HepG2 (cell line): Measurements from ENCODE around the gene TBC1D21. TPM values are rescaled to one million over a fixed set of nuclear protein-coding genes. Genes with fewer than 3 reads are reported as not detected.

Source experiments
- ATAC-seq: fragments of 200-7000 bp; cut with Tn5 transposase; 3 replicates; pipeline ENCODE4 v1.9.1; 2020; ENCODE audit warnings: mild to moderate bottlenecking, moderate library complexity
- BruUV-seq: library from RNA; stranded (reverse); fragments of 400-500 nt; replicated peaks from 2 replicates; lab custom pipeline; 2021; lab: Mats Ljungman, UMichigan
- CTCF ChIA-PET: fragments of 300-600 bp; formaldehyde crosslinking; extraction: SDS; loops from one replicate; lab custom pipeline; 2021; ENCODE audit warnings: low total read pairs, inconsistent platforms, low intra/inter-chr PET ratio; lab: Yijun Ruan, JAX
- POLR2A ChIA-PET: fragments of 350-600 bp; sonication (Branson Sonifier 250); formaldehyde crosslinking; loops from one replicate; lab custom pipeline; 2020; ENCODE audit warnings: antibody characterized with exemption, inconsistent platforms; lab: Yijun Ruan, JAX
- DNase-seq: peaks from one replicate; pipeline ENCODE4 v3.0.0-alpha.2; 2015; ENCODE audit warnings: low spot score
- FAIRE-seq: peaks from 3 replicates; lab custom pipeline; 2011; peaks lifted over from hg19 to GRCh38; lab: Jason Lieb, UNC
- H2AFZ ChIP-seq: one replicate; pipeline ENCODE4 v1.6.1; 2011; ENCODE audit warnings: low read length, inconsistent platforms
- H3K27ac ChIP-seq: fragments of 300-600 bp; 3 replicates; pipeline ENCODE4 v1.8.0; 2011; ENCODE audit warnings: mixed run types, mild to moderate bottlenecking, mixed read lengths, low read length, inconsistent platforms; ENCODE audit not compliant: insufficient read depth; ENCODE audit errors: extremely low read length
- H3K27me3 ChIP-seq, 2 experiments: fragments of 200-600 bp in 1 of 2; 2 replicates in 1 of 2; 3 replicates in 1 of 2; pipeline versions ENCODE4 v1.6.0 to v1.8.0; 2011; ENCODE audit warnings: low read length in 2 of 2, mild to moderate bottlenecking in 2 of 2, moderate library complexity in 2 of 2, inconsistent platforms in 1 of 2; ENCODE audit not compliant: insufficient read depth in 2 of 2, control insufficient read depth in 1 of 2
- H3K36me3 ChIP-seq, 2 experiments: fragments of 200-600 bp in 1 of 2; replicated peaks in 1 of 2; 2 replicates in 1 of 2; 3 replicates in 1 of 2; pipeline versions ENCODE4 v1.5.1 to v1.8.0; 2011; ENCODE audit warnings: low read length in 2 of 2, inconsistent platforms in 1 of 2; ENCODE audit not compliant: insufficient read depth in 2 of 2, control insufficient read depth in 1 of 2
- H3K4me1 ChIP-seq: 2 replicates; pipeline ENCODE4 v1.5.1; 2012; ENCODE audit warnings: low read length, inconsistent platforms; ENCODE audit not compliant: insufficient read depth
- H3K4me2 ChIP-seq: 2 replicates; pipeline ENCODE4 v1.6.0; 2011; ENCODE audit warnings: low read depth, low read length, inconsistent platforms
- H3K4me3 ChIP-seq, 3 experiments: fragments of 200-600 bp in 1 of 3; sonication (generic), shearing (Covaris generic) in 1 of 3; replicated peaks in 1 of 3; 2 replicates each; pipeline ENCODE4 v1.5.1; 2011 to 2016; ENCODE audit warnings: low read length in 3 of 3, inconsistent platforms in 2 of 3, low read depth in 2 of 3, mild to moderate bottlenecking in 2 of 3, control low read depth in 1 of 3, mixed read lengths in 1 of 3; ENCODE audit not compliant: insufficient read depth in 1 of 3
- H3K79me2 ChIP-seq: one replicate; pipeline ENCODE4 v1.6.1; 2011; ENCODE audit warnings: low read length, inconsistent platforms; ENCODE audit not compliant: insufficient read depth
- H3K9ac ChIP-seq: 2 replicates; pipeline ENCODE4 v1.6.0; 2011; ENCODE audit warnings: mild to moderate bottlenecking, low read depth, low read length, inconsistent platforms; ENCODE audit not compliant: insufficient read depth
- H3K9me3 ChIP-seq: 2 replicates; pipeline ENCODE4 v1.5.1; 2012; ENCODE audit warnings: mild to moderate bottlenecking, low read length
- H4K20me1 ChIP-seq: 2 replicates; pipeline ENCODE4 v1.6.0; 2011; ENCODE audit warnings: inconsistent platforms, mild to moderate bottlenecking, low read length, moderate library complexity; ENCODE audit not compliant: insufficient read depth
- NR1H2 ChIP-seq: sonication (generic); formaldehyde crosslinking; IDR thresholded peaks from 2 replicates; pipeline ENCODE4 v1.8.1; 2022; ENCODE audit warnings: low read depth, missing genetic modification reagents, borderline replicate concordance
- ZNF350 ChIP-seq: sonication (generic); formaldehyde crosslinking; IDR thresholded peaks from 2 replicates; pipeline ENCODE4 v1.4.0; 2020; ENCODE audit warnings: mild to moderate bottlenecking, low read depth, missing genetic modification reagents, borderline replicate concordance
- ZNF460 ChIP-seq: sonication (generic); formaldehyde crosslinking; IDR thresholded peaks from 2 replicates; pipeline ENCODE4 v1.5.1; 2020; ENCODE audit warnings: missing genetic modification reagents, mild to moderate bottlenecking, borderline replicate concordance
- ZNF562 ChIP-seq: sonication (generic); formaldehyde crosslinking; IDR thresholded peaks from 2 replicates; pipeline ENCODE4 v1.8.0; 2022; ENCODE audit warnings: missing genetic modification reagents, borderline replicate concordance
- ZNF780A ChIP-seq: sonication (generic); formaldehyde crosslinking; IDR thresholded peaks from 2 replicates; pipeline ENCODE4 v1.8.0; 2022; ENCODE audit warnings: mild to moderate bottlenecking, missing genetic modification reagents, moderate library complexity
- WGBS: methylation state at CpG from one replicate; pipeline ENCODE4 v1.1.6; 2017; ENCODE audit warnings: low lambda C conversion rate; 5-methylcytosine and 5-hydroxymethylcytosine counted together
- in situ Hi-C: cut with HindIII; loops from 2 replicates; pipeline ENCODE4 v1.10.0; 2017; ENCODE audit warnings: low pct_unique_long_range_greater_than_20kb; ENCODE audit not compliant: extremely low pct_ligation_motif_present
- intact Hi-C: fragments of 100-400 bp; cut with micrococcal nuclease; formaldehyde crosslinking; loops from one replicate; pipeline ENCODE4 v1.10.0; 2022; ENCODE audit not compliant: unreplicated experiment
- polyA plus RNA-seq, 8 experiments: library from polyadenylated mRNA; depleted of rRNA in 3 of 8; stranded (reverse) in 7 of 8; unstranded in 1 of 8; fragments of >200 nt; fragmentation: Illumina TruSeq in 4 of 8; extraction: Trizol in 4 of 8; gene quantifications; 2 replicates each; pipeline versions ENCODE4 v1.2.1 to v1.2.3, GENCODE V29; 2011 to 2016; ENCODE audit warnings: low read depth in 4 of 8, missing spikeins in 1 of 8, mixed read lengths in 1 of 8; ENCODE audit not compliant: insufficient read depth in 1 of 8
- total RNA-seq, 5 experiments: library from RNA; depleted of rRNA; stranded (reverse); fragments of >200 nt; fragmentation: Illumina TruSeq; extraction: Trizol; gene quantifications; 2 replicates each; pipeline ENCODE4 v1.2.3, GENCODE V29; 2016; ENCODE audit warnings: low read depth in 1 of 5

TBC1D21 gene
- total and polyA plus RNA-seq, 2 of the 13 experiments (the other 11 are each of a cell fraction or from before 2014, with no cell fraction given) = not detected

DNA sequence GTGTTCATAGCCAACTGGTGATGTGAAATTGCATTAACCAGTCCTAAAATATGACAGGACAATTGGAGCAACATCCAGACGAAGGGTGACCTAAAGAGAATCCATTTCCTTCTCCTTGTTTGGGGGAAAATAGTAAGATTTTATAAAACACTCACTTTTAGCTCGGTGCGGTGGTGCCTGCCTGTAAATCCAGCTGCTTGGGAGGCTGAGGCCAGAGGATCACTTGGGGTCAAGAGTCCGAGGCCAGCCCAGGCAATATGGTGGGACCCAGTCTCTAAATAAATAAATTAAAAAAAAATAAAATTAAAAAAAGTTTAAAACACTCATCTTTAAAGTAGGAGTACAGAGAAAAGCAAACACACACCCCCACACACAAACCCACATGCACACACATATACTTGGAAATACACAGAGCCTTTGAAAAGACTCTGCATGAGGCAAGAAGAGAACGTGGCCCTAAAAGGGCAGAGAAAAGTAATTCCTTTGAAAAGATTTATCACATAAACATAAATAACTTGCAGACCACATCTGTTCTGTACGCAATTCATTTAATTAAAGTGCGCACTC lies 38.7 kb downstream of the TBC1D21 start:
- intact Hi-C loops (no loop called here), in situ Hi-C loops (no loop called here)
- TF ChIP-seq ZNF780A (CRISPR knock-in tag) (no peak), ZNF460 (no peak)
- no peaks in the 10 kb centered on the region; the same call in 1 of the 2 replicates for H3K9me3 ChIP-seq
- ChIA-PET CTCF (no interaction called here), POLR2A (no interaction called here)
- H3K36me3 ChIP-seq = no peaks in the 10 kb centered on the region
- H3K4me1 ChIP-seq = peaks cover 6% of the 10 kb centered on the region; the same call in 1 of the 2 replicates
- no peaks in the 10 kb centered on the region; a peak in 2 of 5 replicates for H3K27me3 ChIP-seq
- H4K20me1 ChIP-seq = no peaks in the 10 kb centered on the region
- H3K9ac ChIP-seq = no peak overlapping the region
- no peaks in the 10 kb centered on the region for H3K79me2 ChIP-seq
- ATAC-seq (no peak), DNase-seq (no peak), FAIRE-seq (no peak)
- no TSS peak for BruUV-seq
- WGBS = 27% methylated on average over 7 of the region's 7 CpGs
- no peak overlapping the region for H3K27ac ChIP-seq
- H3K4me2 ChIP-seq = no peak overlapping the region
- no peak overlapping the region for H3K4me3 ChIP-seq
- no peak overlapping the region for H2AFZ ChIP-seq

- BruUV-seq = no TSS peak
- no peak for DNase-seq
- intact Hi-C loops = no loop called here
- H3K4me1 ChIP-seq = no peaks in the 10 kb centered on the region
- H3K27me3 ChIP-seq = peaks cover 0 to 4% of the 10 kb centered on the region in 2 experiments; a peak in 1 of 5 replicates
- H3K4me2 ChIP-seq = no peak overlapping the region
- no peak overlapping the region for H3K27ac ChIP-seq
- no peaks in the 10 kb centered on the region for H3K36me3 ChIP-seq
- 0% methylated on average over 2 of the region's 3 CpGs for WGBS
- TF ChIP-seq ZNF350 (CRISPR knock-in tag) = no peak
- no peak for TF ChIP-seq ZNF562 (CRISPR knock-in tag)
- TF ChIP-seq NR1H2 (CRISPR knock-in tag) = no peak
- no peaks in the 10 kb centered on the region for H4K20me1 ChIP-seq
- H3K79me2 ChIP-seq = no peaks in the 10 kb centered on the region
- H2AFZ ChIP-seq = no peak overlapping the region
- in situ Hi-C loops = no loop called here
- H3K9ac ChIP-seq = no peak overlapping the region
- CTCF ChIA-PET = no interaction called here
- no peak overlapping the region for H3K4me3 ChIP-seq
- POLR2A ChIA-PET = no interaction called here
- ATAC-seq = no peak
- no peaks in the 10 kb centered on the region; the same call in 1 of the 2 replicates for H3K9me3 ChIP-seq
- no peak for FAIRE-seq
Measured at GRCh38 chr15:73914145-73914544, 40.8 kb downstream of the TBC1D21 start.
